HepG2 (cell line): ENCODE measurements around the gene PRKD2. TPM values are rescaled to one million over a fixed set of nuclear protein-coding genes. Genes with fewer than 3 reads are reported as not detected.

Source experiments
- ARNTL ChIP-seq: sonication (generic); formaldehyde crosslinking; IDR thresholded peaks from 2 replicates; pipeline ENCODE4 v1.4.0; 2020; ENCODE audit warnings: mild to moderate bottlenecking, missing genetic modification reagents
- BHLHE40 ChIP-seq: IDR thresholded peaks from 2 replicates; pipeline ENCODE4 v1.6.1; 2011; ENCODE audit warnings: low read length, improper control_type of control experiment
- ESRRA ChIP-seq: sonication (generic); formaldehyde crosslinking; IDR thresholded peaks from 2 replicates; pipeline ENCODE4 v1.5.1; 2020; ENCODE audit warnings: mild to moderate bottlenecking, low read depth, missing genetic modification reagents
- FOXP1 ChIP-seq, 2 experiments: fragments of 450-650 bp in 1 of 2; IDR thresholded peaks; 2 replicates each; pipeline ENCODE4 v1.6.1; 2017 to 2018; ENCODE audit warnings: antibody characterized with exemption in 1 of 2
- HDAC2 ChIP-seq: sonication (generic); formaldehyde crosslinking; IDR thresholded peaks from 2 replicates; pipeline ENCODE4 v1.4.0; 2020; ENCODE audit warnings: missing genetic modification reagents
- HMGXB4 ChIP-seq, 2 experiments: sonication (generic) in 1 of 2; formaldehyde crosslinking in 1 of 2; IDR thresholded peaks; 2 replicates each; pipeline versions ENCODE4 v1.4.0 to v1.6.1; 2018 to 2020; ENCODE audit warnings: missing genetic modification reagents in 2 of 2, borderline replicate concordance in 1 of 2, low read depth in 1 of 2, mild to moderate bottlenecking in 1 of 2, missing biosample characterization in 1 of 2
- MIXL1 ChIP-seq: IDR thresholded peaks from 2 replicates; pipeline ENCODE4 v1.6.1; 2016
- MXD4 ChIP-seq: IDR thresholded peaks from 2 replicates; pipeline ENCODE4 v1.6.1; 2016; ENCODE audit warnings: mild to moderate bottlenecking, missing biosample characterization, missing genetic modification reagents
- RFX1 ChIP-seq: fragments of 450-650 bp; IDR thresholded peaks from 2 replicates; pipeline ENCODE4 v1.6.1; 2017
- SOX13 ChIP-seq, 3 experiments: fragments of 450-650 bp in 1 of 3; sonication (generic) in 1 of 3; formaldehyde crosslinking in 1 of 3; IDR thresholded peaks in 2 of 3; conservative IDR thresholded peaks in 1 of 3; 2 replicates each; pipeline versions ENCODE4 v1.5.0 to v1.6.1; 2016 to 2020; ENCODE audit warnings: antibody characterized with exemption in 1 of 3, mild to moderate bottlenecking in 1 of 3, missing compliant biosample characterization in 1 of 3, missing genetic modification reagents in 1 of 3, moderate library complexity in 1 of 3
- STAG1 ChIP-seq: sonication (generic); formaldehyde crosslinking; IDR thresholded peaks from 2 replicates; pipeline ENCODE4 v1.4.0; 2020; ENCODE audit warnings: missing genetic modification reagents
- YEATS4 ChIP-seq: sonication (generic); formaldehyde crosslinking; IDR thresholded peaks from 2 replicates; pipeline ENCODE4 v1.4.0; 2020; ENCODE audit warnings: missing genetic modification reagents, borderline replicate concordance
- ZBTB10 ChIP-seq: sonication (generic); formaldehyde crosslinking; IDR thresholded peaks from 2 replicates; pipeline ENCODE4 v1.4.0; 2020; ENCODE audit warnings: missing genetic modification reagents, borderline replicate concordance
- ZNF18 ChIP-seq: sonication (generic); formaldehyde crosslinking; IDR thresholded peaks from 2 replicates; pipeline ENCODE4 v1.8.0; 2022; ENCODE audit warnings: mild to moderate bottlenecking, missing genetic modification reagents; ENCODE audit not compliant: insufficient replicate concordance
- ZNF207 ChIP-seq: fragments of 450-650 bp; IDR thresholded peaks from 2 replicates; pipeline ENCODE4 v1.6.1; 2016; ENCODE audit warnings: antibody characterized with exemption, borderline replicate concordance
- ZNF501 ChIP-seq: sonication (generic); formaldehyde crosslinking; IDR thresholded peaks from 2 replicates; pipeline ENCODE4 v1.5.1; 2020; ENCODE audit warnings: mild to moderate bottlenecking, moderate library complexity, missing genetic modification reagents
- ZNF768 ChIP-seq: sonication (generic); formaldehyde crosslinking; IDR thresholded peaks from 2 replicates; pipeline ENCODE4 v1.4.0; 2020; ENCODE audit warnings: missing genetic modification reagents
- ZNF777 ChIP-seq: sonication (generic); formaldehyde crosslinking; IDR thresholded peaks from 2 replicates; pipeline ENCODE4 v1.4.0; 2020; ENCODE audit warnings: missing genetic modification reagents
- polyA plus RNA-seq, 8 experiments: library from polyadenylated mRNA; depleted of rRNA in 3 of 8; stranded (reverse) in 7 of 8; unstranded in 1 of 8; fragments of >200 nt; fragmentation: Illumina TruSeq in 4 of 8; extraction: Trizol in 4 of 8; gene quantifications; 2 replicates each; pipeline versions ENCODE4 v1.2.1 to v1.2.3, GENCODE V29; 2011 to 2016; ENCODE audit warnings: low read depth in 4 of 8, missing spikeins in 1 of 8, mixed read lengths in 1 of 8; ENCODE audit not compliant: insufficient read depth in 1 of 8
- total RNA-seq, 5 experiments: library from RNA; depleted of rRNA; stranded (reverse); fragments of >200 nt; fragmentation: Illumina TruSeq; extraction: Trizol; gene quantifications; 2 replicates each; pipeline ENCODE4 v1.2.3, GENCODE V29; 2016; ENCODE audit warnings: low read depth in 1 of 5

Gene PRKD2
- total and polyA plus RNA-seq, 2 of the 13 experiments (the other 11 are each of a cell fraction or from before 2014, with no cell fraction given): 6.7 to 7.3 TPM

GRCh38 chr19:46661735-46662592, 55.0 kb downstream of the PRKD2 start (continued):
- TF ChIP-seq ZNF18 (CRISPR knock-in tag): no peak
- peak; percentile 82; the same call in 1 of the 2 replicates for TF ChIP-seq ZNF768 (CRISPR knock-in tag)
- TF ChIP-seq MXD4 (CRISPR knock-in tag): no peak
- no peak for TF ChIP-seq ZBTB10
- TF ChIP-seq ZNF501 (CRISPR knock-in tag): peak; percentile 32; the same call in 1 of the 2 replicates
- no peak for TF ChIP-seq HDAC2 (CRISPR knock-in tag)
- 0 out of 2 replicates have a peak, but pooled peaks have one; percentile 4 for TF ChIP-seq MIXL1 (CRISPR knock-in tag)
- TF ChIP-seq SOX13 (IDR thresholded peaks at IDR 0.05): no peak
- TF ChIP-seq SOX13 (CRISPR knock-in tag; conservative IDR thresholded peaks at IDR 0.05 in 1 of 2, IDR thresholded peaks at IDR 0.05 in 1 of 2): no peak
- no peak for TF ChIP-seq FOXP1 (IDR thresholded peaks at IDR 0.05)
- no peak for TF ChIP-seq FOXP1 (CRISPR knock-in tag; IDR thresholded peaks at IDR 0.05)
- peak; percentile 51; the same call in 1 of the 2 replicates for TF ChIP-seq ZNF777 (CRISPR knock-in tag)
- TF ChIP-seq HMGXB4 (CRISPR knock-in tag; IDR thresholded peaks at IDR 0.05; ENCODE audit: borderline replicate concordance in 1 of 2, low read depth in 1 of 2): peak in 1 of 2 experiments; percentile 42; a peak in 2 of 4 replicates
- no peak for TF ChIP-seq YEATS4
- TF ChIP-seq STAG1 (CRISPR knock-in tag): peak; percentile 96
- TF ChIP-seq RFX1: no peak
- TF ChIP-seq ZNF207: no peak
- no peak for TF ChIP-seq ESRRA
- 0 out of 2 replicates have a peak, but pooled peaks have one; percentile 34 for TF ChIP-seq BHLHE40
- TF ChIP-seq ARNTL (CRISPR knock-in tag): no peak; the same call in 1 of the 2 replicates
